OCI-LY3 (cell line): ENCODE results near the gene RFC4.
"Not testable (repeated sequence)": the region's sequence is repeated elsewhere in the genome, so short reads cannot be mapped to it uniquely, and the experiment has no call there.

Experiments
- H2AFZ ChIP-seq: fragments of 200-600, 300-600 bp; shearing (Covaris generic); 2 replicates; pipeline ENCODE4 v1.6.0; 2014; ENCODE audit warnings: antibody characterized with exemption, low read depth, low read length
- H3K27ac ChIP-seq: fragments of 200-600, 300-600 bp; sonication (generic); 2 replicates; pipeline ENCODE4 v1.5.1; 2014; ENCODE audit warnings: mild to moderate bottlenecking, low read length, moderate library complexity, mixed read lengths
- H3K27me3 ChIP-seq: fragments of 200-600, 300-600 bp; sonication (generic); 2 replicates; pipeline ENCODE4 v1.6.1; 2014; ENCODE audit warnings: low read depth, low read length, mixed read lengths
- H3K36me3 ChIP-seq: fragments of 200-600, 300-600 bp; sonication (generic); replicated peaks from 2 replicates; pipeline ENCODE3; 2014; ENCODE audit warnings: low read depth, low read length, mixed read lengths
- H3K4me1 ChIP-seq: fragments of 300-600, 200-600 bp; sonication (generic); 2 replicates; pipeline ENCODE4 v1.6.1; 2014; ENCODE audit warnings: low read length, mixed read lengths
- H3K4me2 ChIP-seq: fragments of 200-600, 300-600 bp; sonication (generic); 2 replicates; pipeline ENCODE4 v1.6.1; 2014; ENCODE audit warnings: low read length, mixed read lengths
- H3K4me3 ChIP-seq: fragments of 300-600, 200-600 bp; sonication (generic); 2 replicates; pipeline ENCODE4 v1.5.1; 2014; ENCODE audit warnings: antibody characterized with exemption, mild to moderate bottlenecking, low read length, moderate library complexity
- H3K79me2 ChIP-seq: fragments of 300-600, 200-600 bp; shearing (Covaris generic); 2 replicates; pipeline ENCODE4 v1.6.1; 2014; ENCODE audit warnings: mild to moderate bottlenecking, low read length, mixed read lengths
- H3K9ac ChIP-seq: fragments of 300-600, 200-600 bp; shearing (Covaris generic); 2 replicates; pipeline ENCODE4 v1.6.0; 2014; ENCODE audit warnings: mild to moderate bottlenecking, low read length, moderate library complexity
- H3K9me3 ChIP-seq: fragments of 200-600, 300-600 bp; shearing (Covaris generic); 2 replicates; pipeline ENCODE4 v1.6.1; 2014; ENCODE audit warnings: low read length, mixed read lengths; ENCODE audit not compliant: insufficient read depth
- H4K20me1 ChIP-seq: fragments of 200-600, 300-600 bp; sonication (generic); 2 replicates; pipeline ENCODE4 v1.6.1; 2016; ENCODE audit warnings: low read length, mixed read lengths; ENCODE audit not compliant: insufficient read depth
- EZH2phosphoT487 ChIP-seq: fragments of 200-600 bp; shearing (Covaris generic); IDR thresholded peaks from 2 replicates; pipeline ENCODE4 v1.6.1; 2018; ENCODE audit warnings: antibody characterized with exemption, mixed run types, low read depth
- TF ChIP-seq, protein P1 (sequence below): fragments of 200-600, 300-600 bp; sonication (generic); IDR thresholded peaks from 2 replicates; pipeline ENCODE4 v1.5.1; 2014; ENCODE audit warnings: antibody characterized with exemption, low read length, low read depth

The RFC4 gene

DNA sequence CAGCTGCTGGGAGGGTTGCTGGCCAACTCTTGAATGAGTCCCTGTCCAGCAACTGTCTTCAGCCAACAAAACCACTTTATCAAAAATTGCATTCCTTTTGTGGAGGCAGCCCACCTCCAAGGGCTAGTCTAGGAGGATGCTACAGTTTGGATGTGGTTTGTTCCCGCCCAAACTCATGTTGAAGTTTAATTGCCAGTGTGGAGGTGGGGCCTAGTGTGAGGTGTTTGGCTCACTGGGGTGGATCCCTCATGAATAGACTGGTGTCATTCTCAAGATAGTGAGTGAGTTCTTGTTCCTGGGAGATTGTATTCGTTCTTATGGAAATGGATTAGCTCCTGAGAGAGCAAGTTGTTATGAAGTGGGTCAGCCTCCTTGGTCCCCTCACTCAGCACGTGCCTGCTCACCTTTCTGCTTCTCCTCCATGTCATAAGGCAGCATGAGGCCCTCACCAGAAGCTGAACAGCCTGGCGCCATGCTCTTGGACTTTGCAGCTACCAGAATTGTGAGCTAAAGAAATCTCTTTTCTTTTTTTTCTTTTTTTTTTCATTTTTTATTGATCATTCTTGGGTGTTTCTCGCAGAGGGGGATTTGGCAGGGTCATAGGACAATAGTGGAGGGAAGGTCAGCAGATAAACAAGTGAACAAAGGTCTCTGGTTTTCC is 4.2 kb upstream of the RFC4 start:
- no peaks in the 10 kb centered on the region for H3K9me3 ChIP-seq
- H3K36me3 ChIP-seq, result no peaks in the 10 kb centered on the region
- TF ChIP-seq, protein P1, sequence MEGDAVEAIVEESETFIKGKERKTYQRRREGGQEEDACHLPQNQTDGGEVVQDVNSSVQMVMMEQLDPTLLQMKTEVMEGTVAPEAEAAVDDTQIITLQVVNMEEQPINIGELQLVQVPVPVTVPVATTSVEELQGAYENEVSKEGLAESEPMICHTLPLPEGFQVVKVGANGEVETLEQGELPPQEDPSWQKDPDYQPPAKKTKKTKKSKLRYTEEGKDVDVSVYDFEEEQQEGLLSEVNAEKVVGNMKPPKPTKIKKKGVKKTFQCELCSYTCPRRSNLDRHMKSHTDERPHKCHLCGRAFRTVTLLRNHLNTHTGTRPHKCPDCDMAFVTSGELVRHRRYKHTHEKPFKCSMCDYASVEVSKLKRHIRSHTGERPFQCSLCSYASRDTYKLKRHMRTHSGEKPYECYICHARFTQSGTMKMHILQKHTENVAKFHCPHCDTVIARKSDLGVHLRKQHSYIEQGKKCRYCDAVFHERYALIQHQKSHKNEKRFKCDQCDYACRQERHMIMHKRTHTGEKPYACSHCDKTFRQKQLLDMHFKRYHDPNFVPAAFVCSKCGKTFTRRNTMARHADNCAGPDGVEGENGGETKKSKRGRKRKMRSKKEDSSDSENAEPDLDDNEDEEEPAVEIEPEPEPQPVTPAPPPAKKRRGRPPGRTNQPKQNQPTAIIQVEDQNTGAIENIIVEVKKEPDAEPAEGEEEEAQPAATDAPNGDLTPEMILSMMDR, result no peak
- no peak for TF ChIP-seq EZH2phosphoT487
- H3K79me2 ChIP-seq, result peaks cover 19% of the 10 kb centered on the region
- no peaks in the 10 kb centered on the region for H4K20me1 ChIP-seq
- no peak overlapping the region for H3K4me3 ChIP-seq
- H3K27me3 ChIP-seq, result no peaks in the 10 kb centered on the region
- no peak overlapping the region for H3K4me2 ChIP-seq
- H2AFZ ChIP-seq, result no peak overlapping the region
- H3K4me1 ChIP-seq, result peaks cover 14% of the 10 kb centered on the region
- no peak overlapping the region for H3K9ac ChIP-seq
- H3K27ac ChIP-seq, result no peak overlapping the region

DNA sequence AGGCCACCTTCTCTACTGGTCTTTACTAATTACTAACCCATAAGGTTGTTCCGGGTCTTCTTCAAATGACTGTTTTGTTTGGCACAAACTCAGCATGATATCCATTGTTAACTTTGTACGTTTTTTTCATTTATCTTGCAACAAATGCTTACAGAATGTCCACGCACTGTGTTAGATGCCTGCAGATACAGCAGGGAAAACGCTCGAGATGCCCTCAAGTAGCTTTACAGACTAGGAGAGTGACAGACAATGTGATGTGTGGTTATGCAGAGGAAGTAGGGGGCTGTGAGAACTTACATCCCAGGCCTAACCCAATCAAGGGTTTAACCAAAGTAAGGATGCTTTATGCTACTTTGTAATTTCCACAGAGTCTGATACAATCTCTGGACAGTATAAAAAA is 949 bp upstream of the RFC4 start:
- peaks cover 39% of the 10 kb centered on the region for H3K79me2 ChIP-seq
- H3K4me2 ChIP-seq, result peak overlapping the region; percentile 92
- TF ChIP-seq EZH2phosphoT487, result no peak
- TF ChIP-seq, protein P1, result no peak
- H3K4me1 ChIP-seq, result peaks cover 15% of the 10 kb centered on the region
- H3K27ac ChIP-seq, result peak overlapping the region; percentile 70; the same call in 1 of the 2 replicates
- H2AFZ ChIP-seq, result no peak overlapping the region
- peaks cover 18% of the 10 kb centered on the region for H3K36me3 ChIP-seq
- peak overlapping the region; percentile 85 for H3K4me3 ChIP-seq
- H3K9ac ChIP-seq, result peak overlapping the region; percentile 93
- H4K20me1 ChIP-seq, result no peaks in the 10 kb centered on the region
- H3K9me3 ChIP-seq, result no peaks in the 10 kb centered on the region
- H3K27me3 ChIP-seq, result no peaks in the 10 kb centered on the region

DNA sequence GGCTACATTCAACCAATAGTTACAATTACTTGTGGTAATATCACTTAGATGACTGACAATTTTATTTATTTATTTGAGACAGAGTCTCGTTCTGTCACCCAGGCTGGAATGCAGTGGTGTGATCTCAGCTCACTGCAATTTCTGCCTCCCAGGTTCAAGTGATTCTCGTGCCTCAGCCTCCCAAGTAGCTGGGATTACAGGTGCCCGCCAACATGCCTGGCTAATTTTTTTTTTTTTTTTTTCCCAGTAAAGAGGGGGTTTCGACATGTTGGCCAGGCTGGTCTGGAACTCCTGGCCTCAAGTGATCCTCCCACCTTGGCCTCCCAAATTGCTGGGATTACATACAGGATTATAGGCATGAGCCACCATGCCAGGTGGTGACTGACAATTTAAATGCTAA is 2.8 kb downstream of the RFC4 start:
- not testable (repeated sequence) for H3K9me3 ChIP-seq, H3K27ac ChIP-seq, H3K4me3 ChIP-seq, H4K20me1 ChIP-seq, H3K4me2 ChIP-seq, H3K9ac ChIP-seq, H2AFZ ChIP-seq, H3K27me3 ChIP-seq
- H3K36me3 ChIP-seq, result peaks cover 40% of the 10 kb centered on the region
- H3K4me1 ChIP-seq, result peaks cover 15% of the 10 kb centered on the region
- H3K79me2 ChIP-seq, result peaks cover 51% of the 10 kb centered on the region

DNA sequence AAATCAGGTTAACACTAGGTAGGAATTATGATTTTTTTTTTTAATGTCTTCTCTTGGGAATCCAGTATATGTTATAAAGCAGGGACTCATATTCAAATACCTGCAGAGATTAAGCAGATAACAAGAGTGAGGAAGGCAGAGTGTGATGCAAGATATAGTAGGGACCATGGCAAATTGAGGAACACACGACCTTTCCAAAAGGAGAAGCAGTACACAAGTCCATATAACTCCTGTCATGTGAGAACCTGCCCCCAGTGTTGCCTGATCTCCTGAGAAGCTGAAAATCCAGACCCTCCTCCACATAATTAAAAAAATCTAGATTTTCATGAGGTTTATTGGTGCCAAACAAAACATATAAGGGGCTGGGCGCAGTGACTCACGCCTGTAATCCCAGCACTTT is 3.6 kb downstream of the RFC4 start:
- Histone ChIP-seq H3K4me2 (no peak overlapping the region), H3K4me1 (peaks cover 15% of the 10 kb centered on the region), H3K79me2 (peaks cover 55% of the 10 kb centered on the region)

More for the DNA sequence above, 3.6 kb downstream of the RFC4 start:
- TF ChIP-seq, protein P1, result no peak
- TF ChIP-seq EZH2phosphoT487, result no peak
- no peaks in the 10 kb centered on the region for H4K20me1 ChIP-seq
- no peak overlapping the region for H2AFZ ChIP-seq
- peaks cover 47% of the 10 kb centered on the region for H3K36me3 ChIP-seq
- H3K27ac ChIP-seq, result no peak overlapping the region
- no peaks in the 10 kb centered on the region for H3K27me3 ChIP-seq
- no peaks in the 10 kb centered on the region for H3K9me3 ChIP-seq
- H3K4me3 ChIP-seq, result no peak overlapping the region
- no peak overlapping the region for H3K9ac ChIP-seq
